Activated CD8-positive, alpha-beta memory T cell treated with anti-CD3 and anti-CD28 coated beads for 4 hours (primary cell): ENCODE data around the gene KRTAP5-8.
"Not testable (repeated sequence)": the region's sequence is repeated elsewhere in the genome, so short reads cannot be mapped to it uniquely, and the experiment has no call there.

ENCODE experiments used
- DNase-seq, 2 donors: peaks; one replicate each; pipeline ENCODE4 v3.0.0-alpha.2; 2020; ENCODE audit warnings: low read depth in 2 of 2

The KRTAP5-8 gene

DNA sequence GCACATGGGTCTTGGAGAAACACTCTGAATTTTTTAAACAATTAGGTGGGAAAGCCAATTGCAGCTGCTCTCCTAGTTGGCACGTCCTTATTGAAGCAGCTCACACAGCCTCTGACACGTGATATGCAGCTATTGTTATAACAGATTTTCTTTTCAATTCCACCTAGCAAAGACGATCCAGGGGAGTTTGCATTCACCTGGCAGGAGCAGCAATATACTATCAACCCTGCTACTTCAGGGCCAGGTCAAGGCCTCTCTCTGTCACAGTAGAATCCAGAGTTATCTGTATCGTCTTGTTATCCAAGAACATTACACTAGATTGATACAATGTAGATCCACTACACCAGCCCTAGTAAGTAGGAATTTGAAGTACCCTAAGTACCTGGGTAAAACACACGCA, 36.6 kb downstream of the KRTAP5-8 start:
- DNase-seq: no peak

DNA sequence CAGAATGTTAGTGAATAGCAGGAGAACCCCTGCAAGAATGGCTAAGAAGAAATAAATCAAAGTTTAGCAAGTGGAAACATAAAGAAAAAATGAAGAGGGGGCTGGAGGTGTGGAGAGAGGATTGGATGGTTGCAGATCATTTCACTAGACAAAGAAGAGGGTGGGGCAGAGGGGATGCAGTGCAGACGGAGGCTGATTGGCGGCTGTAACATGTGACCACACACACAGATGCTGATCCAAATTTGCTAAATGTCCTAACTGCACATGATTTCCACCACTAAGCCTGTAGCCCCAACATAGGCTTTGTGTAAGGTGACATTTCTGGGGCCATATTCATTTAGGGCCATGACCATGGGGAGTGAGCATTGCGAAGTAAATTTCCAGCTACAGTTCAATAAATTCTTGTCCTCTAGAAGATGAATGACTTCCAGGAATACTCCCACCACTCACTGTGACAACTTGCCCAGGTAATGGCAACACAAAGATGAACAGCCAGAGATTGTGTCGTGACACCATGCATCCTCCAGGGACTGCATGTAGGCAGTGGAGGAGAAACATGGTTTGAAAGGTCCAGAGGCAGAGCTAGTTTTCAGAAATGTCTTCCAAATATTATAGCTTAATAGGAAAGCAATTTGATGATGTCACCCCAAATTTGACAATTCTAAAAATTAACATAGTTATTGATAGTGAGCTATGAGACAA, 38.0 kb downstream of the KRTAP5-8 start:
- no peak for DNase-seq

DNA sequence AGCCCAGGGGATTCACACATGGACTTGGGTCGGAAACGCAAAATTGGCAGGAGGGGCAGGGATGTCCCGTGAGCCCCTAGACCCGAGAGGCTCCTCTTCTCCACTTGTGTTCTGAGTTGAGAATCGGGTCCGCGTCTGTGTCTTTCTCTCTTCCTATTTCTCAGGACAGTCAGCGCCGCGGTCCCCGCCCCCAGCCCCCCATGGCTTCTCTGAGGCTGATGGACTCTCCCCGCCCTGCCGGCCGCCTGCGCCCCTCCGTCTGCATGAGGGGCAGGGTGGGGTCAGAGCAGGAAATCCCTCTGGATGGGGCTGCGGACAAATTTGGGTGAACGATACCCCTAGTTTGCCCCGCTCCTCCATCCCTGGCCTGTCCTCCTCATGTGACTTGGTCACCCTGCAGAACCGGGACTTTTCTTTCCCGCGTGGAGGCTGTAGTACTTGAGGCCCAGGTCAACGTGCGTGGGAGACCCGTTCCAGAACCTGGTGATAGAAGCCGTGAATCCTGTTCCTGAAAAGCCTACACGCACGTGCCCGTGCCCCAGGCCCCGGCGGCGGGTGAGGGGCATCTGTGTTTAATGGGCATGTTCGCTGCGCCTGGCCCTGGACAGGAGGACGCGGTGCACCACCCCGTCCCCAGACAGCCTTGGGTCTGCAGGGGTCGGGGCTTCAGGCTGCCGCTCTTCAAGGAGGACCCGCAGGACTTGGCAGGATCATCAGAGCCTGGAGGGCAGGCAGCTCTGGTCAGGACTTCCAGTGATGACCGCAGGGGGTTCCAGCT, 39.1 kb downstream of the KRTAP5-8 start:
- DNase-seq: not testable (repeated sequence)

DNA sequence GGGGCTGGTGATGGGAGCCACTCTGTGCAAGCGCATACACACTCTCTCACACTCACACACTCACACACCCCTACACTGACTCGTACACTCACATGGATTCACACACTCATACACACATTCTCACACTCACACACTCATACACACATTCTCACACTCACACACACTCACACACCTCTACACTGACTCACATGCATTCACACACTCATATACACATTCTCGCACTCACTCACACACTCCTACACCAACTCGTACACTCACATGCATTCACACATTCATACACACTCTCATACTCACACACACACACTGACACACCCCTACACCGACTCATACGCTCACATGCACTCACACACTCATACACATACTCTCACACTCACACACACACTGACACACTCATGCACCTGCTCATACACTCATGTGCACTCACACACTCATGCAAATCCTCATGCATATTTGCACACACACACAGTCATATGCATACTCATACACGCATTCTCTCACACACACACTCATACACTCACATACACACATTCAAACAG, 39.7 kb downstream of the KRTAP5-8 start:
- DNase-seq: no peak

DNA sequence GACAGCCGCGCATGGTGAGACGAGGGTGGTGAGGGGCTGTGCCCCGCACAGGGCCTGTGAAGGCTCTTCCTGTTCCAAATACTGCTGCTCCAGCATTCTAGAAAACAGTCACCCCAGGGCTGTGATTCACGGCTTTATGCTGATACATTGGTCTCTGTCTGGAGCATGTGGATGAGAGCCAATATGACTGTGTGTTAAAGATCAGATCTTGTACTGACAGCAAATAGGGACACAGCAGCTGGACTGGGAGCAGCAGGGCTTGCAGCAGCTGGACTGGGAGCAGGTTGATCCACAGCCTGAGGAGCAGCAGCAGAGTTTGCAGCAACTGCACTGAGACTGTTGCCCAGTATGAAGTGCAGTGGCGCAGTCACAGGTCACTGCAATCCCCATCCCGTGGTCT, 41.7 kb downstream of the KRTAP5-8 start:
- DNase-seq: not testable (repeated sequence)

DNA sequence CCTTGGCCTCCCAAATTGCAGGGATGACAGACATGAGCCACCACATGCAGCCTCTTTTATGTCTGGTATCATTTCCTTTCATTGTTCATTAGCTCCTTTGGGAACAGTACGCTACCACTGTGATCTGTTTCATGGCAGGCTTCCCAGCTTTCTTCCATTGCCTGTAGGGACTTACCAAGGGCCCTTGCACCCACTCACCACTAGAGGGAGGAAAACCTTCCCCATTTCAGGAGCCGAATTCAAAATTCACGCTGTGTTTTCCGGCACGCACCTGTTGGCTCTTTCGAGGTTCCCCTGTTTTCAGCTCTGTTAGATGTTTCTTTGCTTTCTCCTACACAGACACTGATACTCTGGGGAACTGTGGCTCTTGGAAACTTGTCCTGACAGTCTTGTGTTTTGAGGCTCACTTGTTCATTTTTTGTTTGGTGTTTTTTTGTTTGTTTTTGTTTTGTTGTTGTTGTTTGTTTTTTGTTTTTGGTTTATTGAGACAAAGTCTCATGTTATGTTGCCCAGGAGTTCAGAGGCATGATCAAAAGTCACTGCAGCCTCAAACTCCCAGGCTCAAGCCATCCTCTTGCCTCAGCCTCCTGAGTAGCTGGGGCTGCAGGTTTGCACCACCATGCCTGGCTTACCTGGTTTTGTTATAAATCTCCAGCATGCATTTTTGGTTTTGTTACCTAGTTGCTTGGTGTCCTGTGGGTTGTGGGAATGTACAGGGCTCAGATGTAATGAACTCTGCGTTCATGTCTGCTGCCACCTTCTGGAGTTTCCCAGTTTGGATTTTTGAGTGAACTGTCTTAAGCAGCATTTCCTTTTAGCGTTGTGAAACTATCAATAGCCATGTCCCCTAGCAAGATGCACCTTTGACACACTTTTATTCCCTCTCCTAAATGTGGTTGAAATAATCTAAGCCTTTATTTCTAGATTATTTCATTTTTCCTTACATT, 42.5 kb downstream of the KRTAP5-8 start:
- DNase-seq: no peak

DNA sequence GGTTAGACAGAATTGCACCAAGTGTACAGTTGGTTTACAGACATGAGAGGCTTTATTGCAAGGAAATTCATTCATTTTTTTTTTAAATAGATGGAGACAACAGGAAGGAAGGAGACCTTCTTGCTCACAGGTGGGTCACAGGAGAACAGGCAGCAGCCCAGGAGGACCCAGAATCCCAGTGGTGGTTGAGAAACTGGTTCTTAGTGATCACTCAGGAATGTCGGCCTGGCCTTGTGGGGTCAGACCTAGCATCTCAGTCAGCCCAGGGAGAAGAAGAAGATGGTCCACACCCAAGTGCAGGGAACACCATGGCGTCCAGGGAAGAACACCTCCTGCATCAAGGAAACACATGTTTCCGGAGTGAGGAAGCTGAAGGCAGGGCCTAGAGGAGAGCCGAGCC, 44.0 kb downstream of the KRTAP5-8 start:
- DNase-seq: no peak

DNA sequence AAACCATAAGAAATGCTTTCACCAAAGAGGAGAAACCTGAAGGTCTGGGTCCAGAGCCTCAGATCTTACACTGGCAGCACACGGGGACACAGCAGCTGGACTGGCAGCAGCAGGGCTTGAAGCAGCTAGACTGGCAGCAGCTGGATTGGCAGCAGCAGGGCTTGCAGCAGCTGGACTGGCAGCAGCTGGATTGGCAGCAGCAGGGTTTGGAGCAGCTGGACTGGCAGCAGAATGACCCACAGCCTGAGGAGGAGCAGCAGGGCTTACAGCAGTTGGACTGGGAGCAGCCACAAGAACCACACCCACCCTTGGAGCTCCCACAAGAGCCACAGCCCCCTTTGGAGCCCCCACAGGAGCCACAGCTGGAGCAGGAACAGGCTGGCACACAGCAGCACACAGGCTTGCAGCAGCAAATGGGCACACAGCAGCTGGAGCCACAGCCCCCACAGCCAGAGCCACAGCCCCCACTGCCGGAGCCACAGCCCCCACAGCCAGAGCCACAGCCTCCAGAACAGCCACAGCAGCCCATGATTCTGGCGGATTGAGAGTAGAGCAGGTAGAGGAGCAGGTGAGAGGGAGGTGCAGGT, 44.6 kb downstream of the KRTAP5-8 start, which contains the start of gene KRTAP5-11:
TSS of gene KRTAP5-11 (minus strand) at position 567 of the 587 bp plus-strand sequence. CDS start at position 529, 38 bp downstream.
- DNase-seq: no peak

DNA sequence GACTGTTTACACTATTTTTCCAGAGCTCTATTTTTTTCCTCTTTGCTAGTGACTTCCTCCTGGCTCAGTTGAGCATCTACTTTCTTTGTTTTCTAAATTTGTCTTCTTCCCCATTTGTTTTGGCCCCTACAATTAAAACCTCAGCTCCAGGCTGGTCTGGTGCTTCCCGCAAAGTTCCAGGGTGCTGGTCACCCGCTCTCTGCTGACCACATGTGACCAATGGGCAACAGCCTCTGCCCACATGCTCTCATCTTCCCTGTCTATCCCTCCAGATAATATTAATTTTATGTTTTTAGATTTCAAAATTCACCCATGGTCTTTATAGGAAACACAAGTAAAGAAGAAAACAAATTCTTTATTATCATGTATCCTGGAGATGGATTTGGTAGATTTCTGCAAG, 45.1 kb downstream of the KRTAP5-8 start:
- DNase-seq: not testable (repeated sequence)

DNA sequence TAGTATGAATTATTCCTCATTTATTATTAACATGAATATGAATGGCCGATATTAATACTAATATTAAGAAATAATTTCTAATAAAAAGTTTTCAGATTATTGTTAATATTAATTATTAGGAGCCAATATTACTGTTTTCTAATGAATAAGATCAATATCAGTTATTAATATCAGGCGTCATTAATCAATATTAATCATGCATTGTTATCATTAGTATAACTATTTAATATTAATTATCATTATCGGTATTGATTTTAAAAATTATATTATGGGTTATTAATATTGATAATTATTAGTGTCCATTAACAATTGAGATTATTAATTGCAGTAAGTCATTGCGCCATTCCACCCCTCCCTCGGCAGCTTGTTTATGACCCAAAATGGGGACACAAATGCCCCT, 47.8 kb downstream of the KRTAP5-8 start:
- DNase-seq: not testable (repeated sequence)

DNA sequence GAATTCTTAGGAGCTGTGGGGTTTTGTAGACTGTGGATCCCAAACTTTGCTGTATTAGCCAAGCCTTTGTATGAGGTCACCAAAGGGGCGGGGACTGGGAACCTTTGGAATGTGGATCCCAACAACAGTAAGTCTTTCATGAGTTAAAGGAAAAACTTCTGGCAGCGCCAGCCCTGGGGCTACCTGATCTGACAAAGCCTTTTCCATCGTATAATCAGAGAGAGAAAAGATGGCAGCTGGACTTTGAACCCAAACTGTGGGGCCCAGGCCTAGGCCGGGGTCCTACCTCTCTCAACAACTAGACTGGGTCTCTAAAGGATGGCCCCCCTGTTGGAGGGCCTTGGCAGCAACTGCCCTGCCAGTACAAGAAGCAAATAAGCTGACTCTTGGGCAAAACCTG, 50.5 kb downstream of the KRTAP5-8 start:
- DNase-seq: not testable (repeated sequence)
